NCI-H446 treated with DMSO at 0.1 percent for 48 hours (cell line): ENCODE data around the gene USB1.

ENCODE experiments used
- DNase-seq: peaks from one replicate; lab custom pipeline; 2025; lab: John Stamatoyannopoulos, UW

Gene USB1, protein sequence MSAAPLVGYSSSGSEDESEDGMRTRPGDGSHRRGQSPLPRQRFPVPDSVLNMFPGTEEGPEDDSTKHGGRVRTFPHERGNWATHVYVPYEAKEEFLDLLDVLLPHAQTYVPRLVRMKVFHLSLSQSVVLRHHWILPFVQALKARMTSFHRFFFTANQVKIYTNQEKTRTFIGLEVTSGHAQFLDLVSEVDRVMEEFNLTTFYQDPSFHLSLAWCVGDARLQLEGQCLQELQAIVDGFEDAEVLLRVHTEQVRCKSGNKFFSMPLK

DNA sequence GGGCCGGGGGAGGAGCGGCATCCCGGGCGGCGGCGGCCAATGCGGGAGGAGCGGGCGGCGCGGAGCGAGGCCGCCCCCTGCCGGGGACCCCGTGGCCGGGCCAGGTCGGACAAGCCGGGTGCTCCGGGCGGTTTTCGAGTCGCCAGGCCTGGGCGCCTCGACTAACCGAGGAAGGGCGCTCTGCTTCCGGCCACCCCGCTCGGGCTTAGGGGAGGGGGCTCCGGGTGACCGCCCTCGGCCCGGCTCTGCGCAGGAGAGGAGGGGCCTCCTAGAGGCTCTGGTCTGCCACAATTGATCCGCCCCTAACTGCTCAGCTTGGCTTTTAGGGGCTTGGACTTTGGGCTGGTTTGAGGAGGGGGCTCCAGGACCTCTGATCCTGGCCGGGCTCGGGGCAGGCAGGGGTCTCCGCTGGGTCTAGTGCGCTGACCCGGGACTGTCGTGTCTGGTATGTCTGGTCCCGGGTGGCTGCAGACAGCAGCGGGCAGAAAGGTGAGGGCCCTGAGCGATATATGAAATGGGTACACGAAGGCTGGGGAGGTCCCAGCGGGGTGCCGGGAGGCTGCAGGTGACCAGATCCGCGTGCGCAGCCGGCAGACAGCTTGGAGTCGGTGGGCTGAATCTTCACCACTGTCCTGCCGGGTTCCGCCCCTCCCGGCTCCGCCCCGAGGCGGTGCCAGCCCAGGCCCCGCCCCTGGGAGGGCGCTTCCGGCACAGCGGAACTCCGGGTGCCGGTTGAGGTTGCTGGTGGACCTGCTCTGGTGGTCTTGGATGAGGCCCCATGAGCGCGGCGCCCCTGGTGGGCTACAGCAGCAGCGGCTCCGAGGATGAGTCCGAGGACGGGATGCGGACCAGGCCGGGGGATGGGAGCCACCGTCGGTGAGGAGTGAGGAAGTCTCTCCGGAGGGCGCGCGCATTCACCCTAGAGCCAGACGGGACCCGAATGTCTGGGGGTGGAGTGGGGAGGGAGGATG lies at the start of gene USB1:
Gene USB1, plus strand, starts transcription at position 702 of the 971 bp plus-strand sequence. Its CDS starts 77 bp downstream, at position 779.
- peak; percentile 2 for DNase-seq

DNA sequence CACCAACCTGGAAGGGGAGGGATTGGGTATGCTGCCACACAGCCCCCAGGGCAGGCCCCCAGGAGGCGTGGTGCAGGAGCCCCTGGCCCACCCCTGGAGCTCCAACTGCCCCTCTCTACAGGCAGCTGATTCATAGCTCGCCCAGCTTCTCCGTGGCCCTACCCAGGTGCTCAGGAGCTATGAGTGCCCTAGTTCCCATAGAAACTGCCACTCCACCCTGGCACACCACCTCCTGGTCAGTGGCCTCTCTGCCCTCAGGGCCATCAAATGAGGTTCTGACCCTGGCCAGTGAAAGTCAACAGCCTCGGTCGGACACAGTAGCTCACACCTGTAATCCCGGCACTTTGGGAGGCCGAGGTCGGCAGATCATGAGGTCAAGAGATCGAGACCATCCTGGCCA lies 48.3 kb upstream of the USB1 start:
- no peak for DNase-seq

DNA sequence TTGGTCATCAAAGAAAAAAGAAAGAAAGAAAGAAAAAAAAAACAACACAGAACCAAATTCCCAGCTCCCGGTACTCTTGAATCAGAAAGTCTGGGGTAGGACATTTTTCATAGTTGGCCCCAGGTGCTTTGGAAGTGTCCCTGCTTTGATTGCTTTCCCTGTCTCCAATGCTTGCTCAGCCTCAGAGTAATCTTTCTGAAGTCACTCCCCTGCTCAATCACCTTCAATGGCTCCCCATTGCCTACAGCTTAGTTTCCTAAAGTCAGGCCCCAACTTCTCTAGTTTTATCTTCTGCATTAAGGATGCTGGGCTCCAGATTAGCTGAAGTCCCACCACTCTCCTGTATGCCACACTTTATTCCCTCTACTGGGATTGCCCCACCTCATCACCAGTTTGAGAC lies 47.4 kb upstream of the USB1 start:
- no peak for DNase-seq

DNA sequence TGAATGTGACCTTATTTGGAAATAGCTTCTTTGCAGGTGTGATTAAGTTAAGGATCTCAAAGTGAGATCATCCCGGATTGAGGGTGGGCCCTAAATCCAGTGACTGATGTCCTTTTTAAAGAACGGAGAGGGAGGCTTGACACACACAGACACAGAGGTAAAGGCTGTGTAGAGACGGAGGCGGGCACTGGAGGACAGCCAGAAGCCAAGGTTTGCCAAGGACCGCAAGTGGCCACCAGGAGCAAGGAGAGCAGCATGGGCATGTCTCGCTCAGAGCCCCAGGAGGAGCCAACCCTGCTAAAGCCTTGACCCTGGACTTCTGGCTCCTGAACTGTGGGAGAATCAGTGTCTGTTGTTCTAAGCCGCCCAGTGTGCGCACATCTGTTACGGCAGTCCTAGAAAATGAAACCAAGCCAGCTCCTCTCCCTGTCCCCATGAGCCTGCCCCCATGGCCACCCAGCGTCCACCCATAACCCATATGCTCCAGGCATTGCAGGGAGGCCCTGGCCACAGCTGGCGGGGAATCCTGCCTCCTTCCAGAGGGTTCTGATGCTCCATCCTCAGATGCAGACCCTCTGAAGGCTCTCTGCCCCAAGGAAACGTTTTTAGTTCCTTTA lies 45.5 kb upstream of the USB1 start:
- DNase-seq: no peak

DNA sequence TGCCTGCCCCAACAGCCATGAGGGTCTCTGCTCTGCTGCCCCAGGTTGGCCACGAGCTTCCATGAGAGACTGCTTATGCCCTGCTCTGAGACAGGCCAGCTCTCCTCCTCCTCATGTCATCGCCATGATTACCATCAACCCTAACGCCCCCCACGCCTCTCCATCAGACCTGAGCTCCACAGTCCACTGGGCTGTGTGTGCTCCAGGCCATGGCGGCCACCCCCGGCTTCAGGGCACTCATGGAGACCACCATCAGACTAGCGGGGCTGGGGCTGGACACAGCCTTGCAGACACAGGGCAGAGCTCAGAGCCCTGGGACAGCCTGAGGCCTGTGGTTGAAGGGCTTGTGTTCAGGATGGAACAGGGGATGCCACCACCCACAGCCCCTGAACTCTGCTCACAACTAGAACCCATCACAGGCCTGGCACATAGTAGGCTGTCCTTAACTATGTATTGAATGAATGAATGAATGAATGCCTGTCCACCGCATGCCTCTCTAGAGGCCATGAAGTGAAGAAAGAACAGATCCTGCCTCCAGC lies 44.9 kb upstream of the USB1 start:
- no peak for DNase-seq

DNA sequence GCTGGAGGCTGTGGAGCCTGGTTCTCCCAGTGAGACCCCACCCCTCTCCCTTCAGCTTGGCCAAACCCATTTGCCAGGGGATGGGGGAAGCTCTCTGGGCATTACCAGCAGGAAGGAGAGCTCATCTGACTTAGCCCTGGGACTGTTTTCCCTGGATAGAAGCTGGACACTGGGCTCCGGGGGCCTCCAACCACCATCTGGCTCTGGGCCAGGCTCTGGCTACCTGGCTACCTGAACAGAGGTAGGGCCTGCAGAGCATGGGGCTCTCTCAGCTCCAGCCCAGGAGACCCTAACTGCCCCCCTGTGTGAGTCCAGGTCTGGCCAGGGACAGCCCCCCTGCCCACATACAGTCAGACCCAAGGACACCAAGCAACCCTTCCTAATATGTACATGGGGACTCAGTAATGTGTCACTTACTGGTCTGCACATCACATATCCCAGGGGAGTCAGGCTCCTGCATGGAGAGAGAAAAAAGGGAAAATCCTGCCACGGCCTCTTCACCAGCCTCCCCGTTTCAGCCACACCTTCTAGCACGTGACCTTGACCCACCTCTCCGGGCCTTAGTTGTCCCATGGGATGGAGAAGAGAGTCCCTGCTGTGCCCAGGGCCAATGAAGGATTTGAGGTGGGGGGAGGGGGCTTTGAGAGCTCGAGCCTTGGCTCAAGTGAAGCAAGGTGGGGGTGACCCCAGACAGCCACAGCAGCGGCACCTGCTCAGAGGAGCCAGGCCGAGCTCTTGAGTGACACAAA lies 44.1 kb upstream of the USB1 start:
- DNase-seq: no peak

DNA sequence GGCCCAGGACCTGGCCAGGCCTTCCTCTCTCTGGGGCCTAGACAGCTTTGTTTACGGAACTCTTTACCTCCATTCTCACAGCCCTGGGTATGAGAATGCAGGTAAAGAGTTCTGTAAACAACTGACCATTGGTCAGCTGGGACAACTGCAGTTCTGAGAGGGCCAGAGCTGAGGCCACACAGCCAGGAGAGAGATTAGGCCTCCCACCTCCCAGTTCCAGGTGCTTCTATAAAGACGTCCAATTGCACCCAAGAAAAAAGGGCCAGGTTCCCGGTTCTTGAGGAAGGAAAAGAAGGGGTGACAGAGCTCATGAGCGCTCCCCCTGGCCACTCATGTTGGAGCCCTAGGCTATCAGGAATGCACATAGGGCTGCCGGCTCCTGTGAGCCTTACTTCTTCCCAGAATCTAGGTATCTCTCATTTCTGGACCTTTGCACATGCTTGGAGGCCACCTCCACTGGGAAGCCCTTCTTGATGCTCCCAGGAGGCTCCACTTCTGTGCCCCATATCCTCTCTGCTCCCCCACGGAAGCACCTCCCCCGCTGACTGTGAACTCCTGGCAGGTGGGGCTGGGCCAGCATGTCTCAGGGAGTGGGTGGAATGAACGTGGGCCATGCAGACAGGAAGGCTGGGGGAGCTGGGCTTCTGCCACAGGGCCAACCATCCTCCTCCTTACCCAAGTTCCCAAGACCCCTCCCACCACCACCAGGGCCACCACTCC lies 43.4 kb upstream of the USB1 start:
- no peak for DNase-seq

DNA sequence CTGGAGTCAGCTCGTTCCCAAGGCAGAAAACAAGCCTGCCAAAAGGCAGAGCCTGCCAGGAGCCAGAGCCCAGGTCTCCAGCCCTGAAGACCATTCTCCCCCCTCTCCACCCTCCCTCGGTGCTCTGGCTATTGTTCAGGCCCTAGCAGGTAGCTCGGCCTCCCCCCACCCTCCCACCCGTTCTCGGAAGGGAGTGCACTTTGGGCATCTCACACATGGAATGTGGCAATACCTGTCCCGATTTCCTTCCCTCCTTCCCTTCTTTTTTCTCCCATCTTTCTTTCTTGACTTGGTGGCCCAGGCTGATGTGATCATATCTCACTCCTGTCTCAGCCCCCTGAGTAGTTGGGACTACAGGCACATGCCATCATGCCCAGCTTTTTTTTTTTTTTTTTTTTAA lies 42.7 kb upstream of the USB1 start:
- no peak for DNase-seq

DNA sequence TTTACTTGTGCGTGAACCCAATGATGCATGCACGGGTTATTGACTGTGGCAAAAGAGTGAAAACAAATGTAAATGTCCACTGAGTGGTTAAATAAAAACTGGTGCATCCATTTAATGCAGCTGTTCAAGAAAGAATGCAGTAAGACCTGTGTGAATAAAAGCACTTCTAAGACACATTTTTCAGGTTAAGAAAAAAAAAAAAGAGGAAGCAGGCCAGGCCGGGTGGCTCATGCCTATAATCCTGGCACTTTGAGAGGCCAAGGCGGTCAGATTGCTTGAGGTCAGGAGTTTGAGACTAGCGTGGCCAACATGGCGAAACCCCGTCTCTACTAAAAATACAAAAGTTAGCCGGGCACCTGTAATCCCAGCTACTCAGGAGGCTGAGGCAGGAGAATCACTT lies 42.1 kb upstream of the USB1 start:
- no peak for DNase-seq

DNA sequence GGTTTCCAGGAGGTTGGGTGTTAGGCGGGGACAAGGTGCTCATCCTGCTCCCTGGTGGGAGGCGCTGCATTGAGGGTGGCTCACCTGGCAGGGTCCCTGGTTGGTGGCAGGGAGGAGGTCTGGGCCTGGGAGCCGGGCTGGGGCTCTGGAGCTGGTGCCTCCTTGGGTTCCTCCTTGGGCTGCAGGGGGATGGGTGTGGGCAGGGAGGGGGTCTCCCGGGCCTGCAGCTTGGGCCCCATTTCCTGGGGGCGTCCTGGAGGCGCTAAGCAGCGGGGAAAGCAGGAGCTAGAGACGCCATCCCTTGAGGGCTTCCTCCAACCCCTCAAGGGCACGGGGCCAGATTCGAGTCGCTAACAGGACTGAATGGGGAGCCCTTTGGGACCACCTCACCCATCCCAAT lies 41.4 kb upstream of the USB1 start:
- DNase-seq: no peak

DNA sequence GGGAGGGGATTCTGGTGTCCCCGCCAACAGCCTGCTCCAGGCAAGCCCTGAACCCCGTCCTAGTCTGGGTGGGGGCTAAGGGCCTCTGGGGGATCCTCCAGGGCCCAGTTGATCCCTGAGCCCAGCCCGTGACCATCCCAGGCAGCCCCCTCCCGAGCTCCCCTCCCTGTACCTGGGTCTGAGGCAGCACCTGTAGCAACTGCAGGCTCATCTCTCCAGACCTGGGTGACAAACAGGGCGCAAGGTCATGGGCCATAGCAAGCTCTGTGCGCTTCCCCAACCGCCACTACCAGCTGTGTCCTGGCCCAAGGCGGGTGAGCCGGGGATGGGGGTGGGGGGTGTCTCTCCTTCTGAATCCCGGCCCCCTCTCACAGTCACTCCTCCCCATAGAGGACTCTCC lies 40.9 kb upstream of the USB1 start:
- DNase-seq: no peak

DNA sequence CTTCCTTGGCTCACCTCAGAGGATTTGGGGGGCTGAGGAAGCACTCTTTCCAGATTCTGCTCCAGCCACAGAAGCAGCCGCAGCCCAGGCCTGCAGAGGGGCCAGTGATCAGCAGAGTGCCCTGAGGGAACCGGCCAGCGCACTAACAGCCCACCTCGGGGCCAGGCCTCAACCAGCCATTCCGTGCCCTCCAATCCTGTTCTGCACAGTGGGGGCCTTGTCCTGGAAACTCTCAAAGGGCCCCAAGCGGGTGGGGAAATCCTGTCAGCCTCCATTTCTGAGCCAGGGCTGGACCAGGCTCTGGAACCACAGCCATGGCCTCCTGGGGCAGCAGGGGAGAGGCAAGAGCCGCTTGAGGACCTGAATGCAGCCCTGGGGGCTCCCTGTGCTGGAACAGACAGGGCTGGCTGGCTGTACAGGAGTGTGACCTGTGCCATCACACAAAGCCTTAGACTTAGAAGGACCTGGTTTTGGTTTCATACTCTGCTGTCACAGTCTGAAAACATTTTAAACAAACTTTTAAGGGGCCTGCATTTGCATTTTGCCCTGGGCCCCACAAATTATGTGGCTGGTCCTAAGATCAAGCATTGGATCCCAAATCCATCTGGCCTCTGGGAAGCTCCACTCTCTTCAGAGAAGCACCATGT lies 40.3 kb upstream of the USB1 start:
- no peak for DNase-seq

DNA sequence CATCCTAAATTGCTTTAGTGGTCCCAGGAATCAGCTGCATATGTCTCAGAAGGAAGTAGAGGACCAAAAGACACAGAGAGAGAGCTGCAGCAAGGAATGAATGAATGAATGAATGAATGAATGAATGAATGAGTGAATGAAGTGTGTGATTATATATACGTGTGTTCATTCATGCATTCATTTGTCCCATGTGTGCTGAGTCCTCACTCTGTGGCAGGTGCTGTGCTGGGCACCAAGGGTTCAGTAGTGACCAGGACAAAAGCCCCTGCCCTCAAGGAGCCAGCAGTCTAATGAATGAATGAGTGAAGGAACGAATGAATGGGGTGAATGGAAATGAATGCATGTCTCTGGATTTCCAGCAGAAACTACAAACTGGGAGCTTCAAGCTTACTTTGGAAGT lies 39.7 kb upstream of the USB1 start:
- no peak for DNase-seq

DNA sequence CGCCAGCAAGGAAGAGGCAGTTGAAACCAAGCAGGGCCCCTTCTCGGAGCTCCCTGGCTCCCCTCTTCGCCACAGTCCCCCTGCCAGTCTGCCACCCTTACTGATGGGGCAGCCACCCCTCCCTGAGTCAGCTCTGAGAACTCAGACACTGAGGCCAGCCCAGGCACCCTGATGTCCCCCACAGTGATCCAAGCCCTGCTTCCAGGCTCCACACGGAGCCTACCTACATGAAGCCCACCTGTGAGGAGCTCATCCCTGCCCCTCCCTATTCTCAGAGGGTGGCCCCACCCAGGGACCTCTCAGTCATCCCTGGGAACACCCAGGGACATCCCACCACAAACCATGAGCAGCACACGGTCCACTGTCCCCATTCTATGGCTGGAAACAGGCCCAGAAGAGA lies 39.2 kb upstream of the USB1 start:
- DNase-seq: no peak

DNA sequence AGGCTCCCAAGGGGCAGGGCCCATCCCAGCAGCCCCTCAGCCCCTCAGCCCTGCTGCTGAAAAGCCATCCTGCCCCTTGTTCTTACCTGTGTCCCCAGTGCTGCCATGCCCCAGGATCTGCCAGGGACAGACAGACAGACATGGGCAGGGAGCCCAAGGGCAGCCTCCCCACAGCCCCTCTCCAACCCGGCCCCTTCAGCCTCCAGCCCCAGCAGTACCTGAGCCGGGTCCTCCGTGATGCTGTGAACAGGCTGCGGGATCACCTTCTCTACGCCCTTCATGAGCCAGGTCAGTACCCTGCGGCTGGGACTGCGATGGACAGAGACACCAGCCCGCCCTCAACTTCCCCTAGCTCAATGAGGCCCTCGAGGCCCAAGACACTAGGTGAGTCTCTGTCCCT lies 38.5 kb upstream of the USB1 start:
- no peak for DNase-seq

DNA sequence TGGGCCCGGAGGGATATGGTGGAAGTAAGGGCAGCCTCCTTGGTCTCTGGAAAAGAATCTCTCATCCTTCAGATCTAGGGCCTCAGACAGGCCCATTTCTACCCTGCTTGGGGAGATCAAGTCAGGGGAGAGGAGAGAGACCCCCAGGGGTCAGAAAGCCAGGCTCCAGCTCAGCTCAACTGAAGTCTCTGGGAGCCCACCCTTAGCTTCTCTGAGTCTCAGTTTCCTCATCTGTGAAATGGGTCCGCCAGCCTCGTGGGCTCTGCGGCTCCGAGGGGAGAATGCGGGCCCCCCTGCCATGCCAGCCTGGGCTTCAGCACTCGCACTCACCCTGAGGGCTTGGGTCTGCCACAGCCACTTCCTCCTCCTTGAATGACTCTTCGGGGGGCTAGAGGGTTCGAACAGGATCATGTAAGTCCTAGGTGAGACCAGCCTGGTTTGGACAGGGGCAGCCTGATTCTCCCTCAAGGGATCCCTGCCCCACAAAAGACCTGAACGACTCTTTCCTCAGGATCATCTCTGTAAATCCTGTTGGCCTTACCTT lies 37.0 kb upstream of the USB1 start:
- DNase-seq: no peak

DNA sequence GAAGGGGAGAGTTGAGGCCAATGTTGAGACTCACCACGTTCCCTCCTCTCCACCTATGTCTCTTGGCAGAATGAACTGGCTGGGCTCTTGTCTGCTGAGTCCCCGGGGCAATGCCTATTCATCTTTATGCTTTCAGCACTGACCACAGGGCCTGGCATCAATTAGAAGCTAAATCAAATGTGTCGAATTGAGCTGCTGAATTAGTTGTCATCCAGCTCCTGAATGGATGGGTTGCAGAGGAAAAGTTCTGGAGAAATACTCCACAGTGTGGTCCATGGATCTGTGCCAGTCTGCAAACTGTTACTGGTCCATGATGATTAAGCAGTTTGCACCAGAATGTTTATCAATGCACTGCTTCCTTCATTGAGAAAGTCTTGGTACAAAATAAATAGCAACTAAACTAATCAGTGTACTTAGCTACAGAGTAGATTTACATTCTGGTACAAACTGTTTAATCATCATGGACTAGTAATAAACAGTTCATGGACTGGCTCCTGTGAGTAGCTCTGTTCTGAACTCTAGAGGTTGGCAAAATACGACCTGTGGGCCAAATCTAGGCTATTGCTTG lies 34.9 kb upstream of the USB1 start:
- no peak for DNase-seq

DNA sequence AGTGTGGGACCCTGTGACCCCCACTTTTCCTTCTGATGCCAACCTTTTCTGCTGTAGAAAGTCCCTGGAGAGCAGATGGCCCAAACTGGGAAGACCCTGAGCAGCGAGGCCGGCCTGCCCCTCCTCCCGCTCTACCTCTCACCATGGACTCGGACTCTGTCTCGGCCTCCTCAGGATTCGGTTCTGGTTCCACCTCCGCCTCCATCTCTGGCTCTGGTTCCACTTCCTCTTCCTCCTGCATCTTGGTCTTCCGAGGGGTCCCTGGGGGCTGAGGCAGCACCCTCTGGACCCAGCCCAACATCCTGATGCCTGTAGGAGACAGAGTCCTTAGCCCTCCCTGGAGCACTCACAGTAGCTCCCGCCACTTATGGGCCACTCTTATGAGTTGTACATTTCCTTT lies 34.2 kb upstream of the USB1 start:
- no peak for DNase-seq

DNA sequence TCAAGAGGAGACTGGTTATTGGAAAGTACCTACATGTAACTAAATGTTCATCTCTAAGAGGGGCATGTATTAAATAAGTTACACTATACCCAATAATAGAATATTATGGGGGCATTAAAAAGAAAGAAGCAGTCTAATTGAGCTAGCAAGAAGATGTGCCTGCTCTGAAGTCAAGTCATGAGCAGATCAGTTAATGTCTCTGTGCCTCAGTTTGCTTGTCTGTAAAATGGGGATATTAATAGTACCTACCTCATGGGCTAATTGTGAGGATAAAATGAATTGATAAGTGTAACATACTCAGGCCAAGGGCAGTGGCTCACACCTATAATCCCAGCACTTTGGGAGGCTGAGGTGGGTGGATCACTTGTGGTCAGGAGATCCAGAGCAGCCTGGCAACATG lies 33.3 kb upstream of the USB1 start:
- no peak for DNase-seq

DNA sequence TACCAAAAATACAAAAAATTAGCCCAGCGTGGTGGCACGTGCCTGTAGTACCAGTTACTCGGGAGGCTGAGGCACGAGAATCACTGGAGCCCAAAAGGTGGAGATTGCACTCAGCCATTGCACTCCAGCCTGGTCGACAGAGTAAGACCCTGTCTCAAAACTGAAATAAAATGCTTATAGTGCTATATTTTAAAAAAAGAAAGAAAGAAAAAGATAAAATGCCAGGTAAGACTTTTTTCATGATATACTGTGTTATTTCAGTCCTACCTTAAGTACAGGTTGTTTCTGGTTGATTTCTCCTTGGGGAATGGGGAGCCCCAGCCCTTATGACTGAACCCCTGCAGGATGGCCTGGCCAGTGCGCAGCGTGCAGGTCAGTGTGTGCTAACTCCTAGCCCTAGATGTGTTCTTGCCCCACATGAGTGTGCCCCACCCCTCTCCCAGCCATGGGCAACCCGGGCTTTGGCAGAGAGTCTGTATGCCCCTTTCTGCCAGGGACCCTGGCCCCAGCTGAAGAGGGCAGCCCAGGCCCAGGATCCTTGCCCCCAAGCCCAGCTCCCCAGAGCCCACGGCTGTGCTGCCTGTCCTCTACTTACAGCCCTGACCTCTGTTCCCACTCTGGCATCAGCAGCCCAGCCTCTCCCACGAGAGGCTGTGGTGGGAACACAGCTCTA lies 31.6 kb upstream of the USB1 start:
- no peak for DNase-seq
